ENCODE results near the gene ROR1. TPM values are rescaled to one million over a fixed set of nuclear protein-coding genes. Genes with fewer than 3 reads are reported as not detected.

Gene ROR1
- total and polyA plus RNA-seq, 2 of the 4 experiments (the other 2 are of a cell fraction): 4.4 to 10.0 TPM

- H3K4me1 ChIP-seq (ENCODE audit: control insufficient read depth, insufficient read depth, low read length): peaks cover 6% of the 10 kb centered on the region; the same call in 1 of the 2 replicates
- no peak overlapping the region for H3K4me3 ChIP-seq (ENCODE audit: insufficient read depth, low read depth, low read length)
- H4K20me1 ChIP-seq (ENCODE audit: insufficient read depth, low read length): no peaks in the 10 kb centered on the region
- no peak overlapping the region for H4K8ac ChIP-seq (ENCODE audit: low read depth in 2 of 2, low read length in 2 of 2)
- POLR2A ChIA-PET (ENCODE audit: unreplicated experiment): no interaction called here
- H3K9ac ChIP-seq (ENCODE audit: low read depth, low read length): no peak overlapping the region
- no peaks in the 10 kb centered on the region; the same call in 1 of the 2 replicates for H3K27me3 ChIP-seq (ENCODE audit: control insufficient read depth, insufficient read depth, low read length)
- in situ Hi-C loops (cut with MboI; ENCODE audit: low sequenced_read_pairs): no loop called here
- no peak overlapping the region for H3K56ac ChIP-seq (ENCODE audit: extremely low read depth, insufficient read depth, low read length)
- no TSS peak for BruUV-seq (replicated peaks)
- no peak overlapping the region for H2BK120ac ChIP-seq (ENCODE audit: low read depth, low read length)
- no peak overlapping the region for H3K18ac ChIP-seq (ENCODE audit: low read depth, low read length)
- CTCF ChIA-PET: no interaction called here
- no peak overlapping the region for H3K23ac ChIP-seq (ENCODE audit: low read depth, low read length)
- H3K14ac ChIP-seq (replicated peaks; ENCODE audit: low read depth, low read length): no peak overlapping the region
- H2AFZ ChIP-seq (replicated peaks; ENCODE audit: low read length, poor library complexity): no peak overlapping the region
- no peak overlapping the region for H2AK9ac ChIP-seq (replicated peaks; ENCODE audit: low read depth, low read length, poor library complexity)
- no peak overlapping the region for H4K5ac ChIP-seq (ENCODE audit: low read depth, low read length)
- H3K36me3 ChIP-seq (ENCODE audit: control insufficient read depth, insufficient read depth, low read length): no peaks in the 10 kb centered on the region
- no peak overlapping the region for H3K27ac ChIP-seq (ENCODE audit: insufficient read depth, low read length)
- peaks cover 5% of the 10 kb centered on the region; the same call in 1 of the 2 replicates for H3K9me1 ChIP-seq (ENCODE audit: insufficient read depth, low read length)
- H4K91ac ChIP-seq (ENCODE audit: insufficient read depth, low read depth, low read length): no peak overlapping the region
- H2BK5ac ChIP-seq (ENCODE audit: low read depth, low read length, poor library complexity, severe bottlenecking): no peak overlapping the region
- ATAC-seq (ENCODE audit: low read depth) (no peak), DNase-seq (no peak)
- TF ChIP-seq RFX5 (IDR thresholded peaks at IDR 0.05; ENCODE audit: low read depth, low read length) (no peak), CHD1 (IDR thresholded peaks at IDR 0.05; ENCODE audit: low read depth, low read length) (no peak), NFE2L2 (IDR thresholded peaks at IDR 0.05; ENCODE audit: low read depth, low read length) (no peak), BHLHE40 (IDR thresholded peaks at IDR 0.05; ENCODE audit: low read depth, low read length) (no peak), MAFK (IDR thresholded peaks at IDR 0.05; ENCODE audit: low read depth, low read length) (no peak), RAD21 (IDR thresholded peaks at IDR 0.05; ENCODE audit: low read length) (no peak), RCOR1 (IDR thresholded peaks at IDR 0.05; ENCODE audit: insufficient replicate concordance, low read length) (no peak), FOS (IDR thresholded peaks at IDR 0.05; ENCODE audit: low read depth, low read length) (no peak), CTCF (conservative IDR thresholded peaks at IDR 0.05; ENCODE audit: low read depth, low read length) (no peak), USF2 (IDR thresholded peaks at IDR 0.05; ENCODE audit: low read depth, low read length) (no peak), SMC3 (IDR thresholded peaks at IDR 0.05; ENCODE audit: low read depth, low read length) (no peak), MXI1 (IDR thresholded peaks at IDR 0.05; ENCODE audit: borderline replicate concordance, low read depth, low read length) (no peak)
- intact Hi-C loops (cut with micrococcal nuclease): no loop called here
- H3K79me1 ChIP-seq (ENCODE audit: low read depth in 1 of 2, low read length in 2 of 2): no peaks in the 10 kb centered on the region
- H2BK15ac ChIP-seq (ENCODE audit: low read depth, low read length): no peak overlapping the region
- no CpG with 5 or more reads among the region's 1 CpG for WGBS, 2 experiments (ENCODE audit: extremely low coverage in 2 of 2, insufficient read length in 1 of 2)
- H2AK5ac ChIP-seq (ENCODE audit: low read depth, low read length): no peak overlapping the region
- H3K9me3 ChIP-seq (ENCODE audit: control insufficient read depth, insufficient read depth, low read length): no peaks in the 10 kb centered on the region
- H2BK20ac ChIP-seq (ENCODE audit: low read depth, low read length): 0 out of 2 replicates have a peak overlapping the region, but pooled peaks have one; percentile 16
- dilution Hi-C loops (cut with HindIII; ENCODE audit: low sequenced_read_pairs, unreplicated experiment): no loop called here
- H3K4me2 ChIP-seq (ENCODE audit: low read depth, low read length): no peak overlapping the region
- H3K4ac ChIP-seq (ENCODE audit: low read depth, low read length): no peak overlapping the region
These were observed 324.6 kb downstream of the ROR1 start for GRCh38 chr1:64098436-64098835.
